Measurements from ENCODE around the gene TRMU.

TRMU gene

GRCh38 chr22:46335201-46336118 lies at the start of gene TRMU:
TRMU (plus strand) TSS chr22:46335714; CDS start chr22:46335765, 51 bp downstream.
- DNase-seq (ENCODE audit: extremely low read depth, low read depth) = peak; percentile 31
- no peak for TF ChIP-seq CTCF (IDR thresholded peaks at IDR 0.05; ENCODE audit: low read depth, low read length, missing control alignments)
- peak within 1 kb of the TSS; percentile 91 for H3K4me3 ChIP-seq (replicated peaks; ENCODE audit: low read depth, low read length)

- no peak for TF ChIP-seq CTCF (IDR thresholded peaks at IDR 0.05; ENCODE audit: low read depth, low read length, missing control alignments)
Observed at GRCh38 chr22:46286006-46286405, 49.5 kb upstream of the TRMU start.

GRCh38 chr22:46286941-46287872 lies 48.3 kb upstream of the TRMU start:
- H3K4me3 ChIP-seq (replicated peaks; ENCODE audit: low read depth, low read length) = no peak overlapping the region
- TF ChIP-seq CTCF (IDR thresholded peaks at IDR 0.05; ENCODE audit: low read depth, low read length, missing control alignments) = no peak
- no peak for DNase-seq (ENCODE audit: extremely low read depth, low read depth)

More at GRCh38 chr22:46286006-46286405, 49.5 kb upstream of the TRMU start:
- DNase-seq (ENCODE audit: extremely low read depth, low read depth) = no peak
- no peak overlapping the region for H3K4me3 ChIP-seq (replicated peaks; ENCODE audit: low read depth, low read length)

GRCh38 chr22:46287873-46288751 lies 47.4 kb upstream of the TRMU start:
- DNase-seq (ENCODE audit: extremely low read depth, low read depth) = no peak
- no peak for TF ChIP-seq CTCF (IDR thresholded peaks at IDR 0.05; ENCODE audit: low read depth, low read length, missing control alignments)
- H3K4me3 ChIP-seq (replicated peaks; ENCODE audit: low read depth, low read length) = no peak overlapping the region

GRCh38 chr22:46288846-46289243 lies 46.7 kb upstream of the TRMU start:
- no peak for TF ChIP-seq CTCF (IDR thresholded peaks at IDR 0.05; ENCODE audit: low read depth, low read length, missing control alignments)
- no peak overlapping the region for H3K4me3 ChIP-seq (replicated peaks; ENCODE audit: low read depth, low read length)
- no peak for DNase-seq (ENCODE audit: extremely low read depth, low read depth)

Measured in HFF-Myc (cell line).